K562 (cell line): Measurements from ENCODE around the gene CST3.

Experiments used
- CTCF ChIP-seq, 3 experiments: IDR thresholded peaks in 2 of 3; conservative IDR thresholded peaks in 1 of 3; 2 replicates each; pipeline ENCODE4 v1.5.1; 2011 to 2012; ENCODE audit warnings: low read length in 3 of 3, mild to moderate bottlenecking in 3 of 3, control low read depth in 2 of 3, improper control_type of control experiment in 1 of 3, inconsistent platforms in 1 of 3, low read depth in 1 of 3, mixed read lengths in 1 of 3, moderate library complexity in 1 of 3; ENCODE audit not compliant: insufficient read depth in 2 of 3
- ELK1 ChIP-seq: sonication (generic); formaldehyde crosslinking; IDR thresholded peaks from 2 replicates; pipeline ENCODE4 v1.8.1; 2022; ENCODE audit warnings: missing genetic modification reagents
- HCFC1 ChIP-seq: IDR thresholded peaks from 2 replicates; pipeline ENCODE4 v1.6.1; 2012; ENCODE audit warnings: low read depth, low read length, improper control_type of control experiment
- JUN ChIP-seq, 2 experiments: sonication (generic) in 1 of 2; formaldehyde crosslinking in 1 of 2; IDR thresholded peaks; 2 replicates each; pipeline versions ENCODE4 v1.6.1 to v1.8.0; 2012 to 2022; ENCODE audit warnings: borderline replicate concordance in 2 of 2, mild to moderate bottlenecking in 2 of 2, improper control_type of control experiment in 1 of 2, low read depth in 1 of 2, low read length in 1 of 2, missing genetic modification reagents in 1 of 2
- MEIS2 ChIP-seq: fragments of 450-650 bp; IDR thresholded peaks from 2 replicates; pipeline ENCODE4 v1.6.1; 2014; ENCODE audit warnings: mild to moderate bottlenecking; ENCODE audit not compliant: partially characterized antibody
- PKNOX1 ChIP-seq: fragments of 450-650 bp; IDR thresholded peaks from 2 replicates; pipeline ENCODE4 v1.6.1; 2016
- POLR2A ChIP-seq: fragments of 450-650 bp; conservative IDR thresholded peaks from 2 replicates; pipeline ENCODE4 v1.6.1; 2016
- SP1 ChIP-seq: sonication (generic); formaldehyde crosslinking; IDR thresholded peaks from 2 replicates; pipeline ENCODE4 v1.8.1; 2022; ENCODE audit warnings: mild to moderate bottlenecking, missing genetic modification reagents
- YBX1 ChIP-seq: fragments of 450-650 bp; IDR thresholded peaks from 2 replicates; pipeline ENCODE4 v1.7.1; 2016; ENCODE audit warnings: mild to moderate bottlenecking

GRCh38 chr20:23613676-23614075 is 24.1 kb downstream of the CST3 start:
- TF ChIP-seq PKNOX1 (no peak), YBX1 (no peak), POLR2A (no peak), SP1 (CRISPR knock-in tag) (no peak), JUN (IDR thresholded peaks at IDR 0.05; ENCODE audit: borderline replicate concordance, low read depth, low read length) (no peak), JUN (CRISPR knock-in tag; IDR thresholded peaks at IDR 0.05; ENCODE audit: borderline replicate concordance) (no peak), HCFC1 (no peak), MEIS2 (no peak), ELK1 (CRISPR knock-in tag) (no peak), CTCF (IDR thresholded peaks at IDR 0.05 in 2 of 3, conservative IDR thresholded peaks at IDR 0.05 in 1 of 3; ENCODE audit: insufficient read depth in 2 of 3, low read depth in 1 of 3, low read length in 3 of 3) (no peak)
